PC-9 (cell line): ENCODE results near the gene BORCS5. TPM values are rescaled to one million over a fixed set of nuclear protein-coding genes. Genes with fewer than 3 reads are reported as not detected.

Experiments
- BruUV-seq: library from RNA; stranded (reverse); fragments of 400-500 nt; replicated peaks from 2 replicates; lab custom pipeline; 2021; lab: Mats Ljungman, UMichigan
- CTCF ChIA-PET: fragments of 300-600 bp; sonication (Branson Sonifier 250); formaldehyde crosslinking; loops from one replicate; lab custom pipeline; 2022; ENCODE audit warnings: antibody characterized with exemption; lab: Charles Lee
- POLR2A ChIA-PET: fragments of 300-600 bp; sonication (Branson Sonifier 250); formaldehyde crosslinking; loops from one replicate; lab custom pipeline; 2022; ENCODE audit warnings: antibody characterized with exemption; ENCODE audit not compliant: unreplicated experiment; lab: Charles Lee
- DNase-seq, 2 experiments: peaks; one replicate each; pipeline versions ENCODE4 v3.0.0 to v3.0.0-alpha.2; 2015 to 2022; ENCODE audit warnings: mixed read lengths in 1 of 2
- H2AFZ ChIP-seq: fragments of 200-600 bp; sonication (generic); 2 replicates; pipeline ENCODE4 v1.8.1; 2017; ENCODE audit warnings: antibody characterized with exemption
- H3F3A ChIP-seq: fragments of 200-600 bp; sonication (generic); 2 replicates; pipeline ENCODE4 v1.8.1; 2017; ENCODE audit warnings: antibody characterized with exemption, mild to moderate bottlenecking, low read depth; ENCODE audit not compliant: insufficient read depth
- H3K27ac ChIP-seq: fragments of 200-600 bp; sonication (generic); 2 replicates; pipeline ENCODE4 v1.6.1; 2016; ENCODE audit warnings: mixed run types
- H3K27me3 ChIP-seq: fragments of 200-600 bp; sonication (generic); 2 replicates; pipeline ENCODE4 v1.6.1; 2016; ENCODE audit warnings: low read depth, mixed run types; ENCODE audit not compliant: insufficient read depth
- H3K36me3 ChIP-seq: fragments of 200-600 bp; sonication (generic); 2 replicates; pipeline ENCODE4 v1.6.1; 2016; ENCODE audit warnings: low read depth, mixed run types
- H3K4me1 ChIP-seq: fragments of 200-600 bp; sonication (generic); replicated peaks from 2 replicates; pipeline ENCODE4 v1.6.1; 2016; ENCODE audit warnings: mixed run types; ENCODE audit not compliant: insufficient read depth
- H3K4me2 ChIP-seq: fragments of 200-600 bp; sonication (generic); 2 replicates; pipeline ENCODE4 v1.6.1; 2017; ENCODE audit warnings: mixed run types
- H3K4me3 ChIP-seq: fragments of 200-600 bp; sonication (generic); 2 replicates; pipeline ENCODE4 v1.6.1; 2016; ENCODE audit warnings: mixed run types
- H3K79me2 ChIP-seq: fragments of 200-600 bp; sonication (generic); 2 replicates; pipeline ENCODE4 v1.6.1; 2017; ENCODE audit warnings: low read depth, mixed run types
- H3K9me2 ChIP-seq: fragments of 200-600 bp; sonication (generic); 2 replicates; pipeline ENCODE4 v1.8.1; 2017; ENCODE audit warnings: mild to moderate bottlenecking; ENCODE audit not compliant: insufficient read depth
- H3K9me3 ChIP-seq: fragments of 200-600 bp; sonication (generic); 2 replicates; pipeline ENCODE4 v1.8.1; 2016; ENCODE audit warnings: low read depth; ENCODE audit not compliant: insufficient read depth
- H4K20me1 ChIP-seq: fragments of 200-600 bp; sonication (generic); 2 replicates; pipeline ENCODE4 v1.8.1; 2017; ENCODE audit not compliant: insufficient read depth
- EZH2 ChIP-seq: fragments of 200-600 bp; sonication (generic); IDR thresholded peaks from 2 replicates; pipeline ENCODE4 v1.8.0; 2017; ENCODE audit warnings: antibody characterized with exemption, low read depth
- intact Hi-C: fragments of 100-400 bp; cut with micrococcal nuclease; formaldehyde crosslinking; loops from one replicate; pipeline ENCODE4 v1.10.0; 2022; ENCODE audit not compliant: unreplicated experiment
- total RNA-seq: library from RNA; stranded (reverse); gene quantifications from 2 replicates; pipeline ENCODE4 v1.2.3, GENCODE V29; 2021
- TF ChIP-seq, protein P1 (sequence below): fragments of 200-600 bp; sonication (generic); conservative IDR thresholded peaks from 2 replicates; pipeline ENCODE4 v1.6.1; 2017; ENCODE audit warnings: mixed run types, antibody characterized with exemption, mild to moderate bottlenecking, moderate library complexity

The BORCS5 gene
- total RNA-seq, 1 experiment from 2014 or later, result 19.7 TPM

DNA sequence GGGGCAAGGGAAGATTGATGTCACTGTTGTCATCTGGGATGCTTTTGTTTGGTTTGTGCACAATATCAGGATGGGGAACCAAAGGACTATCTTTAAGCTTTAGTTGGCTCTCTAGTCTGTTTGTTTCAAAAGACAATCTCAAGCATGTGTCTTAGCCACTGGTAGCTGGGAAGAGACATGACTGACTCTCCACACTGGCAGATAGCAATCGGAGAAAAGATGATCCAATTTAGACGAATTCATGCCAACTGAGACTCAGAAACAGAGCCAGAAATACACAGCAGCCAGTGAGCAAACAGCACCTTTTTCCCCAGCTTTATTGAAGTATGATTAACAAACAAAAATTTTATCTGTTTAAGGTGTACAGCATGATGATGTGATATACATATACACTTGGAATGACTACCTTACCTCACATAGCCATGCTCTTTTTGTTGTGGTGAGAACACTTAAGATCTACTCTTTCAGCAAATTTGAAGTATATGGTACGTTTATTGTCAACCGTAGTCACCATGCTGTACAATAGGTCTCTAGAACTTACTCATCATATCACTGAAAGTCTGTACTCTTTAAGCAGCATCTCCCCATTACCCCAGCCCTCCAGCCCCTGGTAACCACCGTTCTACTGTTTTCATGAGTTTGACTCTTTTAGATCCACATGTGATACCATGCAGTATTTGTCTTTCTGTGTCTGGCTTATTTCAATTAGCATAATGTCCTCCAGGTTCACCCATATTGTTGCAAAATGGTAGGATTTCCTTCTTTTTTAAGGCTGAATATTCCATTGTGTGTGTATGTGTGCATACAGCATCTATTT lies 155.2 kb downstream of the BORCS5 start:
- Histone ChIP-seq H3K27me3 (no peaks in the 10 kb centered on the region), H3K4me2 (no peak overlapping the region), H3K9me2 (no peaks in the 10 kb centered on the region), H3K27ac (no peak overlapping the region), H2AFZ (no peak overlapping the region), H3K36me3 (no peaks in the 10 kb centered on the region), H3F3A (no peaks in the 10 kb centered on the region), H3K4me3 (no peak overlapping the region), H3K9me3 (no peaks in the 10 kb centered on the region), H4K20me1 (no peaks in the 10 kb centered on the region; the same call in 1 of the 2 replicates), H3K79me2 (no peaks in the 10 kb centered on the region), H3K4me1 (no peaks in the 10 kb centered on the region)
- CTCF ChIA-PET, result no interaction called here
- no peak for DNase-seq
- no TSS peak for BruUV-seq
- intact Hi-C loops, result no loop called here
- TF ChIP-seq, protein P1, sequence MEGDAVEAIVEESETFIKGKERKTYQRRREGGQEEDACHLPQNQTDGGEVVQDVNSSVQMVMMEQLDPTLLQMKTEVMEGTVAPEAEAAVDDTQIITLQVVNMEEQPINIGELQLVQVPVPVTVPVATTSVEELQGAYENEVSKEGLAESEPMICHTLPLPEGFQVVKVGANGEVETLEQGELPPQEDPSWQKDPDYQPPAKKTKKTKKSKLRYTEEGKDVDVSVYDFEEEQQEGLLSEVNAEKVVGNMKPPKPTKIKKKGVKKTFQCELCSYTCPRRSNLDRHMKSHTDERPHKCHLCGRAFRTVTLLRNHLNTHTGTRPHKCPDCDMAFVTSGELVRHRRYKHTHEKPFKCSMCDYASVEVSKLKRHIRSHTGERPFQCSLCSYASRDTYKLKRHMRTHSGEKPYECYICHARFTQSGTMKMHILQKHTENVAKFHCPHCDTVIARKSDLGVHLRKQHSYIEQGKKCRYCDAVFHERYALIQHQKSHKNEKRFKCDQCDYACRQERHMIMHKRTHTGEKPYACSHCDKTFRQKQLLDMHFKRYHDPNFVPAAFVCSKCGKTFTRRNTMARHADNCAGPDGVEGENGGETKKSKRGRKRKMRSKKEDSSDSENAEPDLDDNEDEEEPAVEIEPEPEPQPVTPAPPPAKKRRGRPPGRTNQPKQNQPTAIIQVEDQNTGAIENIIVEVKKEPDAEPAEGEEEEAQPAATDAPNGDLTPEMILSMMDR, result no peak
- TF ChIP-seq EZH2, result no peak
- POLR2A ChIA-PET, result no interaction called here

DNA sequence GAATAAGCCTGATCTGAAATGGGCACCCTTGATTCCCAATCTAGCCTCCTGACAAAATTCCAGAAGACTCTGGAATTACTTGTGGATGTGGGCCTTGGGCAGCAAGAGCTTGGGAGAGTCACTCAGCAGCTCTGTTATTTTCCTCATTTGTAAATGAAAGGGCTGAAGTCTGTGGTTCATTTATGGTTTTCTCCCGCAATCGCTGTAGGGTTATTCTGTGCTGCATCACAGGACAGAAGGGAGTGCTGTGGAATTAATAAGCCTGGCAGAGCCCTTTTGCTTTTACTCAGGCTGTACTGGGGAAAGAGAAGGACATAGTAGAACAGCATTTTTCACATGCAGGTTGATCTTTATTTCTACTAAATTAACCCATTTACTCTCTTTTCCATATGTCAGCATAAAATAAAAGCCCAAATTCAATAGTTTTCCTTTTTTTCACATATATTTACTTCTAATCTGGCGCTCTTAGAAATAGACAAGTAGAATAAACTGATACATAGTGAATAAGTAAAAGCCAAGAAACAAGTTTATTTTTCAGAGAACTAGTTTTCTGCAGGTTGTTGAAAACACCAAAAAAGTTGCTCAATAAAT lies 156.6 kb downstream of the BORCS5 start:
- Histone ChIP-seq H3K4me3 (no peak overlapping the region), H3K36me3 (no peaks in the 10 kb centered on the region), H4K20me1 (no peaks in the 10 kb centered on the region; the same call in 1 of the 2 replicates), H3K27me3 (no peaks in the 10 kb centered on the region), H3K79me2 (no peaks in the 10 kb centered on the region), H3K9me3 (no peaks in the 10 kb centered on the region), H3K9me2 (no peaks in the 10 kb centered on the region), H3K27ac (no peak overlapping the region), H3F3A (no peaks in the 10 kb centered on the region), H3K4me1 (no peaks in the 10 kb centered on the region), H2AFZ (no peak overlapping the region), H3K4me2 (no peak overlapping the region)
- ChIA-PET CTCF (interaction anchor here (0.6 kb wide), 1 partner anchor 185 kb away, joined by 3 read pairs; no protein-coding TSS in a partner anchor), POLR2A (no interaction called here)
- intact Hi-C loops, result no loop called here
- TF ChIP-seq, protein P1, result no peak
- no peak for TF ChIP-seq EZH2
- no peak for DNase-seq
- BruUV-seq, result no TSS peak

DNA sequence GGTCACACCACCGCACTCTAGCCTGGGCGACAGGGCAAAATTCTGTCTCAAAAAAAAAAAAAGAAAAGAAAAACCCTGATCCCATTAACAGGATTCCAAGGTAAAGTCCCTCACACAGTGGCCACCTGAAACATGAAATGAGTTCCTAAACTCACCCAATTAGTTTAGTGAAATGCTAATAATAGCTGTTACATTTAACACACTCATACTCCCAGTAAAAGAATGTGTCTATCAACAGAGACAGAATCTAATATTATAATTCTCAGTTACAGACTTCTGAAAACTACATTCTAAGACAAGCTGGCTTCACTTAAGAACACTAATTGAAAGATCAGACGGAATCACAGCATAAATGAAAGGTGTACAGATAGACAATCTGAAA lies 161.6 kb downstream of the BORCS5 start:
- Histone ChIP-seq H3K4me2 (no peak overlapping the region), H3K9me3 (no peaks in the 10 kb centered on the region), H4K20me1 (no peaks in the 10 kb centered on the region; the same call in 1 of the 2 replicates), H3K27ac (no peak overlapping the region), H3K9me2 (no peaks in the 10 kb centered on the region; the same call in 1 of the 2 replicates), H3F3A (no peaks in the 10 kb centered on the region), H2AFZ (no peak overlapping the region), H3K4me1 (no peaks in the 10 kb centered on the region; the same call in 1 of the 2 replicates), H3K4me3 (no peak overlapping the region), H3K79me2 (no peaks in the 10 kb centered on the region), H3K36me3 (peaks cover 14% of the 10 kb centered on the region), H3K27me3 (no peaks in the 10 kb centered on the region)
- no TSS peak for BruUV-seq
- no peak for DNase-seq
- intact Hi-C loops, result no loop called here
- TF ChIP-seq EZH2, result no peak
- TF ChIP-seq, protein P1, result no peak
- CTCF ChIA-PET, result interaction anchor here (0.6 kb wide), 1 partner anchor 441 kb away, joined by 3 read pairs; no protein-coding TSS in a partner anchor
- POLR2A ChIA-PET, result interaction anchor here (0.6 kb wide), 1 partner anchor 14 kb away, joined by 24 read pairs; no protein-coding TSS in a partner anchor
